IMR-90 (cell line): ENCODE measurements around the gene RNF144B. TPM values are rescaled to one million over a fixed set of nuclear protein-coding genes. Genes with fewer than 3 reads are reported as not detected.

Experiments used
- ATAC-seq: fragments of 200-7000 bp; cut with Tn5 transposase; 2 replicates; pipeline ENCODE4 v1.9.1; 2020; ENCODE audit warnings: low read depth, mild to moderate bottlenecking, moderate library complexity
- BruUV-seq: library from RNA; stranded (reverse); fragments of 400-500 nt; replicated peaks from 2 replicates; lab custom pipeline; 2021; lab: Mats Ljungman, UMichigan
- CTCF ChIA-PET: fragments of 300-600 bp; formaldehyde crosslinking; extraction: SDS; loops from one replicate; lab custom pipeline; 2021; ENCODE audit warnings: antibody characterized with exemption; lab: Yijun Ruan, JAX
- POLR2A ChIA-PET: fragments of 300-600 bp; sonication (Branson Sonifier 250); formaldehyde crosslinking; loops from one replicate; lab custom pipeline; 2022; ENCODE audit warnings: antibody characterized with exemption; ENCODE audit not compliant: unreplicated experiment; lab: Charles Lee
- DNase-seq: peaks from one replicate; pipeline ENCODE4 v3.0.0; 2013
- H2AFZ ChIP-seq: replicated peaks from 2 replicates; pipeline ENCODE3; 2013; ENCODE audit warnings: low read length, mild to moderate bottlenecking; ENCODE audit not compliant: poor library complexity
- H2AK5ac ChIP-seq: 2 replicates; pipeline ENCODE4 v1.6.1; 2013; ENCODE audit warnings: low read depth, low read length, inconsistent platforms
- H2AK9ac ChIP-seq: replicated peaks from 2 replicates; pipeline ENCODE3; 2013; ENCODE audit warnings: mild to moderate bottlenecking, low read depth, low read length, moderate library complexity; ENCODE audit not compliant: poor library complexity
- H2BK120ac ChIP-seq: 2 replicates; pipeline ENCODE4 v1.6.1; 2013; ENCODE audit warnings: low read depth, low read length, inconsistent platforms
- H2BK15ac ChIP-seq: 3 replicates; pipeline ENCODE4 v1.6.1; 2013; ENCODE audit warnings: low read depth, low read length, inconsistent platforms
- H2BK20ac ChIP-seq: 2 replicates; pipeline ENCODE4 v1.6.1; 2013; ENCODE audit warnings: low read depth, mild to moderate bottlenecking, inconsistent platforms, low read length, moderate library complexity
- H2BK5ac ChIP-seq: 2 replicates; pipeline ENCODE4 v1.6.1; 2013; ENCODE audit warnings: mild to moderate bottlenecking, low read depth, low read length, inconsistent platforms; ENCODE audit not compliant: poor library complexity, severe bottlenecking
- H3K14ac ChIP-seq: replicated peaks from 2 replicates; pipeline ENCODE4 v1.6.1; 2013; ENCODE audit warnings: low read depth, low read length, inconsistent platforms
- H3K18ac ChIP-seq: 2 replicates; pipeline ENCODE4 v1.6.1; 2013; ENCODE audit warnings: low read depth, low read length, control low read depth
- H3K23ac ChIP-seq: 2 replicates; pipeline ENCODE4 v1.6.1; 2013; ENCODE audit warnings: low read depth, low read length, inconsistent platforms
- H3K27ac ChIP-seq: 2 replicates; pipeline ENCODE4 v1.5.1; 2013; ENCODE audit warnings: mild to moderate bottlenecking, control low read depth, low read length; ENCODE audit not compliant: insufficient read depth
- H3K27me3 ChIP-seq: 2 replicates; pipeline ENCODE4 v1.6.1; 2013; ENCODE audit warnings: low read length; ENCODE audit not compliant: control insufficient read depth, insufficient read depth
- H3K36me3 ChIP-seq: 2 replicates; pipeline ENCODE4 v1.6.1; 2013; ENCODE audit warnings: low read length, mixed read lengths; ENCODE audit not compliant: control insufficient read depth, insufficient read depth
- H3K4ac ChIP-seq: 2 replicates; pipeline ENCODE4 v1.6.1; 2013; ENCODE audit warnings: low read depth, low read length, inconsistent platforms
- H3K4me1 ChIP-seq: 2 replicates; pipeline ENCODE4 v1.6.1; 2013; ENCODE audit warnings: low read length, mixed read lengths; ENCODE audit not compliant: control insufficient read depth, insufficient read depth
- H3K4me2 ChIP-seq: 2 replicates; pipeline ENCODE4 v1.6.1; 2013; ENCODE audit warnings: low read depth, mild to moderate bottlenecking, control low read depth, low read length, moderate library complexity
- H3K4me3 ChIP-seq: 2 replicates; pipeline ENCODE4 v1.5.1; 2013; ENCODE audit warnings: low read depth, mild to moderate bottlenecking, control low read depth, low read length, moderate library complexity; ENCODE audit not compliant: insufficient read depth
- H3K56ac ChIP-seq: 2 replicates; pipeline ENCODE4 v1.6.1; 2013; ENCODE audit warnings: low read length, inconsistent platforms; ENCODE audit not compliant: insufficient read depth; ENCODE audit errors: extremely low read depth
- H3K79me1 ChIP-seq, 2 experiments: 2 replicates each; pipeline ENCODE4 v1.6.1; 2013; ENCODE audit warnings: low read length in 2 of 2, inconsistent platforms in 1 of 2, low read depth in 1 of 2
- H3K9ac ChIP-seq: 2 replicates; pipeline ENCODE4 v1.6.1; 2013; ENCODE audit warnings: low read depth, low read length, control low read depth
- H3K9me1 ChIP-seq: 2 replicates; pipeline ENCODE4 v1.6.1; 2013; ENCODE audit warnings: low read length, inconsistent platforms; ENCODE audit not compliant: insufficient read depth
- H3K9me3 ChIP-seq: 2 replicates; pipeline ENCODE4 v1.6.1; 2013; ENCODE audit warnings: low read length; ENCODE audit not compliant: control insufficient read depth, insufficient read depth
- H4K20me1 ChIP-seq: 2 replicates; pipeline ENCODE4 v1.6.1; 2013; ENCODE audit warnings: low read length, inconsistent platforms; ENCODE audit not compliant: insufficient read depth
- H4K5ac ChIP-seq: 2 replicates; pipeline ENCODE4 v1.6.1; 2013; ENCODE audit warnings: mild to moderate bottlenecking, low read depth, low read length, control low read depth
- H4K8ac ChIP-seq, 2 experiments: 2 replicates each; pipeline ENCODE4 v1.6.1; 2013; ENCODE audit warnings: low read depth in 2 of 2, low read length in 2 of 2, control low read depth in 1 of 2, inconsistent platforms in 1 of 2
- H4K91ac ChIP-seq: 2 replicates; pipeline ENCODE4 v1.6.1; 2013; ENCODE audit warnings: low read depth, low read length, inconsistent platforms; ENCODE audit not compliant: insufficient read depth
- BHLHE40 ChIP-seq: fragments of 150-350 bp; IDR thresholded peaks from 2 replicates; pipeline ENCODE4 v1.6.1; 2016; ENCODE audit warnings: mild to moderate bottlenecking, low read depth, low read length
- CEBPB ChIP-seq: IDR thresholded peaks from 2 replicates; pipeline ENCODE4 v1.6.1; 2012; ENCODE audit warnings: low read depth, low read length, improper control_type of control experiment
- FOS ChIP-seq: fragments of 150-350 bp; IDR thresholded peaks from 2 replicates; pipeline ENCODE4 v1.6.1; 2016; ENCODE audit warnings: low read depth, low read length
- MAFK ChIP-seq: IDR thresholded peaks from 2 replicates; pipeline ENCODE4 v1.6.1; 2012; ENCODE audit warnings: low read depth, low read length, improper control_type of control experiment
- NFE2L2 ChIP-seq: fragments of 150-350 bp; IDR thresholded peaks from 2 replicates; pipeline ENCODE4 v1.6.1; 2016; ENCODE audit warnings: low read depth, mild to moderate bottlenecking, low read length
- POLR2A ChIP-seq: IDR thresholded peaks from 2 replicates; pipeline ENCODE4 v1.6.1; 2012; ENCODE audit warnings: mild to moderate bottlenecking, low read depth, low read length
- RAD21 ChIP-seq: IDR thresholded peaks from 2 replicates; pipeline ENCODE4 v1.6.1; 2012; ENCODE audit warnings: low read length, improper control_type of control experiment
- RCOR1 ChIP-seq: IDR thresholded peaks from 2 replicates; pipeline ENCODE4 v1.6.1; 2012; ENCODE audit warnings: mild to moderate bottlenecking, low read length, improper control_type of control experiment; ENCODE audit not compliant: insufficient replicate concordance
- RFX5 ChIP-seq: IDR thresholded peaks from 2 replicates; pipeline ENCODE4 v1.8.0; 2012; ENCODE audit warnings: low read depth, mild to moderate bottlenecking, low read length, moderate library complexity
- SMC3 ChIP-seq: fragments of 150-350 bp; IDR thresholded peaks from 2 replicates; pipeline ENCODE4 v1.6.1; 2016; ENCODE audit warnings: low read depth, mild to moderate bottlenecking, antibody characterized with exemption, low read length, moderate library complexity
- USF2 ChIP-seq: fragments of 150-350 bp; IDR thresholded peaks from 2 replicates; pipeline ENCODE4 v1.6.1; 2017; ENCODE audit warnings: mild to moderate bottlenecking, antibody characterized with exemption, low read length, low read depth
- WGBS, 2 experiments: methylation state at CpG; one replicate each; pipeline versions ENCODE4 v1.1.5 to v1.1.7; 2013; ENCODE audit warnings: missing lambda C conversion rate in 2 of 2; ENCODE audit not compliant: insufficient read length in 1 of 2; ENCODE audit errors: extremely low coverage in 2 of 2; 5-methylcytosine and 5-hydroxymethylcytosine counted together
- dilution Hi-C: fragments of 300-500 bp; cut with HindIII; formaldehyde crosslinking; loops from one replicate; pipeline ENCODE4 v1.14.3; 2018; ENCODE audit warnings: low sequenced_read_pairs; ENCODE audit not compliant: unreplicated experiment
- in situ Hi-C: fragments of 300-500 bp; cut with MboI; formaldehyde crosslinking; loops from 3 replicates; pipeline ENCODE4 v1.14.3; 2019; ENCODE audit warnings: low sequenced_read_pairs, inconsistent platforms, mixed read lengths
- intact Hi-C: fragments of 100-400 bp; cut with micrococcal nuclease; formaldehyde crosslinking; loops from 2 replicates; pipeline ENCODE4 v1.10.0; 2022
- polyA plus RNA-seq, 3 experiments: library from polyadenylated mRNA; depleted of rRNA; stranded (reverse); fragments of >200 nt; gene quantifications; 2 replicates each; pipeline ENCODE4 v1.2.3, GENCODE V29; 2012; ENCODE audit warnings: low replicate concordance in 1 of 3
- total RNA-seq: library from RNA; depleted of rRNA; stranded (reverse); fragments of >200 nt; gene quantifications from 2 replicates; pipeline ENCODE4 v1.2.3, GENCODE V29; 2012
- TF ChIP-seq, protein P1 (sequence below): conservative IDR thresholded peaks from 2 replicates; pipeline ENCODE4 v1.5.1; 2012; ENCODE audit warnings: mild to moderate bottlenecking, low read depth, low read length, improper control_type of control experiment
- TF ChIP-seq, protein P2 (sequence below): fragments of 150-350 bp; IDR thresholded peaks from 2 replicates; pipeline ENCODE4 v1.6.1; 2016; ENCODE audit warnings: low read depth, mild to moderate bottlenecking, low read length, moderate library complexity, borderline replicate concordance

The RNF144B gene
- total and polyA plus RNA-seq, 2 of the 4 experiments (the other 2 are of a cell fraction): 0.44 to 2.7 TPM

- H2AFZ ChIP-seq: no peak overlapping the region
- no peak overlapping the region for H3K9ac ChIP-seq
- H4K20me1 ChIP-seq: no peaks in the 10 kb centered on the region
- H2BK5ac ChIP-seq: no peak overlapping the region
- H3K27me3 ChIP-seq: no peaks in the 10 kb centered on the region; the same call in none of the 2 replicates
- no peak for ATAC-seq
- H3K27ac ChIP-seq: no peak overlapping the region
- no peak overlapping the region for H3K18ac ChIP-seq
- no peaks in the 10 kb centered on the region for H3K79me1 ChIP-seq
- H3K4ac ChIP-seq: no peak overlapping the region
- no peaks in the 10 kb centered on the region for H3K9me3 ChIP-seq
- intact Hi-C loops: no loop called here
- TF ChIP-seq, protein P1, sequence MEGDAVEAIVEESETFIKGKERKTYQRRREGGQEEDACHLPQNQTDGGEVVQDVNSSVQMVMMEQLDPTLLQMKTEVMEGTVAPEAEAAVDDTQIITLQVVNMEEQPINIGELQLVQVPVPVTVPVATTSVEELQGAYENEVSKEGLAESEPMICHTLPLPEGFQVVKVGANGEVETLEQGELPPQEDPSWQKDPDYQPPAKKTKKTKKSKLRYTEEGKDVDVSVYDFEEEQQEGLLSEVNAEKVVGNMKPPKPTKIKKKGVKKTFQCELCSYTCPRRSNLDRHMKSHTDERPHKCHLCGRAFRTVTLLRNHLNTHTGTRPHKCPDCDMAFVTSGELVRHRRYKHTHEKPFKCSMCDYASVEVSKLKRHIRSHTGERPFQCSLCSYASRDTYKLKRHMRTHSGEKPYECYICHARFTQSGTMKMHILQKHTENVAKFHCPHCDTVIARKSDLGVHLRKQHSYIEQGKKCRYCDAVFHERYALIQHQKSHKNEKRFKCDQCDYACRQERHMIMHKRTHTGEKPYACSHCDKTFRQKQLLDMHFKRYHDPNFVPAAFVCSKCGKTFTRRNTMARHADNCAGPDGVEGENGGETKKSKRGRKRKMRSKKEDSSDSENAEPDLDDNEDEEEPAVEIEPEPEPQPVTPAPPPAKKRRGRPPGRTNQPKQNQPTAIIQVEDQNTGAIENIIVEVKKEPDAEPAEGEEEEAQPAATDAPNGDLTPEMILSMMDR: no peak
- no peak for TF ChIP-seq NFE2L2
- no peak for TF ChIP-seq SMC3
- no peak for TF ChIP-seq USF2
- no peak for TF ChIP-seq BHLHE40
- TF ChIP-seq POLR2A: no peak
- TF ChIP-seq MAFK: no peak
- TF ChIP-seq, protein P2, sequence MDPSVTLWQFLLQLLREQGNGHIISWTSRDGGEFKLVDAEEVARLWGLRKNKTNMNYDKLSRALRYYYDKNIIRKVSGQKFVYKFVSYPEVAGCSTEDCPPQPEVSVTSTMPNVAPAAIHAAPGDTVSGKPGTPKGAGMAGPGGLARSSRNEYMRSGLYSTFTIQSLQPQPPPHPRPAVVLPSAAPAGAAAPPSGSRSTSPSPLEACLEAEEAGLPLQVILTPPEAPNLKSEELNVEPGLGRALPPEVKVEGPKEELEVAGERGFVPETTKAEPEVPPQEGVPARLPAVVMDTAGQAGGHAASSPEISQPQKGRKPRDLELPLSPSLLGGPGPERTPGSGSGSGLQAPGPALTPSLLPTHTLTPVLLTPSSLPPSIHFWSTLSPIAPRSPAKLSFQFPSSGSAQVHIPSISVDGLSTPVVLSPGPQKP: no peak
- no peak for TF ChIP-seq RCOR1
- no peak for TF ChIP-seq CEBPB
- no peak for TF ChIP-seq RAD21
- TF ChIP-seq FOS: no peak
- no peak for TF ChIP-seq RFX5
- H3K56ac ChIP-seq: no peak overlapping the region
- no CpG with 5 or more reads among the region's 3 CpGs for WGBS, 2 experiments
- H3K14ac ChIP-seq: no peak overlapping the region
- no peak overlapping the region for H3K23ac ChIP-seq
- no peak overlapping the region for H2BK15ac ChIP-seq
- ChIA-PET POLR2A (no interaction called here), CTCF (no interaction called here)
- no peak overlapping the region for H2AK5ac ChIP-seq
- dilution Hi-C loops: no loop called here
- no TSS peak for BruUV-seq
- peaks cover 1% of the 10 kb centered on the region; the same call in 1 of the 2 replicates for H3K4me1 ChIP-seq
- no peak overlapping the region for H4K91ac ChIP-seq
- no peak overlapping the region for H2AK9ac ChIP-seq
- H3K4me3 ChIP-seq: no peak overlapping the region
- no peak overlapping the region for H4K8ac ChIP-seq
- H4K5ac ChIP-seq: no peak overlapping the region
- DNase-seq: peak; percentile 19
- H3K4me2 ChIP-seq: no peak overlapping the region
- H3K9me1 ChIP-seq: no peaks in the 10 kb centered on the region
- in situ Hi-C loops: loop anchor here (5.0 kb wide), 1 partner anchor 159 kb away; no protein-coding TSS in a partner anchor
- H2BK20ac ChIP-seq: no peak overlapping the region
- no peaks in the 10 kb centered on the region for H3K36me3 ChIP-seq
- H2BK120ac ChIP-seq: no peak overlapping the region
Measured at GRCh38 chr6:18496462-18496861, 109.3 kb downstream of the RNF144B start.
